SK-N-SH (cell line): ENCODE measurements around the gene GATA2. TPM values are rescaled to one million over a fixed set of nuclear protein-coding genes. Genes with fewer than 3 reads are reported as not detected.

Experiments used
- CTCF ChIA-PET: fragments of 300-600, 350-600 bp; formaldehyde crosslinking; extraction: SDS; loops from one replicate; lab custom pipeline; 2021; lab: Yijun Ruan, JAX
- POLR2A ChIA-PET: fragments of 350-600 bp; sonication (Branson Sonifier 250); formaldehyde crosslinking; extraction: SDS; loops from one replicate; lab custom pipeline; 2020; ENCODE audit warnings: antibody characterized with exemption, inconsistent platforms; lab: Yijun Ruan, JAX
- DNase-seq: peaks from one replicate; pipeline ENCODE4 v3.0.0; 2012
- H2AFZ ChIP-seq: fragments of 200-600 bp; sonication (generic); 2 replicates; pipeline ENCODE4 v1.8.1; 2016; ENCODE audit warnings: antibody characterized with exemption, mild to moderate bottlenecking, low read depth
- H3F3A ChIP-seq: fragments of 200-600 bp; sonication (generic); replicated peaks from 2 replicates; pipeline ENCODE3; 2016; ENCODE audit warnings: antibody characterized with exemption, mild to moderate bottlenecking; ENCODE audit not compliant: insufficient read depth
- H3K27ac ChIP-seq, 2 experiments: fragments of 200-500 bp in 1 of 2; fragments of 200-600 bp in 1 of 2; sonication (Bioruptor generic) in 1 of 2; sonication (generic), shearing (Covaris generic) in 1 of 2; 2 replicates each; pipeline versions ENCODE4 v1.5.1 to v1.6.1; 2014 to 2016; ENCODE audit warnings: low read depth in 2 of 2, inconsistent platforms in 1 of 2, low read length in 1 of 2, mild to moderate bottlenecking in 1 of 2, mixed read lengths in 1 of 2
- H3K27me3 ChIP-seq: fragments of 200-600 bp; sonication (generic), shearing (Covaris generic); 2 replicates; pipeline ENCODE4 v1.6.1; 2016; ENCODE audit warnings: mixed run types; ENCODE audit not compliant: insufficient read depth
- H3K36me3 ChIP-seq, 2 experiments: fragments of 200-500 bp in 1 of 2; fragments of 200-600 bp in 1 of 2; sonication (Bioruptor generic) in 1 of 2; sonication (generic) in 1 of 2; replicated peaks in 1 of 2; 2 replicates each; pipeline versions ENCODE3 to v1.5.1; 2014 to 2016; ENCODE audit warnings: low read length in 1 of 2, mild to moderate bottlenecking in 1 of 2; ENCODE audit not compliant: insufficient read depth in 2 of 2, control insufficient read depth in 1 of 2
- H3K4me1 ChIP-seq, 2 experiments: fragments of 200-500 bp in 1 of 2; fragments of 200-600 bp in 1 of 2; sonication (Bioruptor generic) in 1 of 2; sonication (generic), shearing (Covaris generic) in 1 of 2; 2 replicates each; pipeline versions ENCODE4 v1.5.1 to v1.6.1; 2014 to 2016; ENCODE audit warnings: low read depth in 1 of 2, low read length in 1 of 2, mixed run types in 1 of 2; ENCODE audit not compliant: insufficient read depth in 2 of 2, control insufficient read depth in 1 of 2
- H3K4me2 ChIP-seq: fragments of 200-600 bp; sonication (generic), shearing (Covaris generic); 2 replicates; pipeline ENCODE4 v1.6.1; 2017; ENCODE audit warnings: mixed run types
- H3K4me3 ChIP-seq, 2 experiments: fragments of 200-500 bp in 1 of 2; fragments of 200-600 bp in 1 of 2; sonication (Bioruptor generic) in 1 of 2; sonication (generic), shearing (Covaris generic) in 1 of 2; 2 replicates each; pipeline versions ENCODE4 v1.5.1 to v1.8.1; 2014 to 2016; ENCODE audit warnings: low read depth in 2 of 2, inconsistent platforms in 1 of 2, low read length in 1 of 2, mild to moderate bottlenecking in 1 of 2, mixed read lengths in 1 of 2, moderate library complexity in 1 of 2
- H3K79me2 ChIP-seq: fragments of 200-600 bp; sonication (generic); 2 replicates; pipeline ENCODE4 v1.8.1; 2017; ENCODE audit warnings: mild to moderate bottlenecking; ENCODE audit not compliant: insufficient read depth
- H3K9ac ChIP-seq: fragments of 200-600 bp; sonication (generic); 2 replicates; pipeline ENCODE4 v1.6.1; 2017; ENCODE audit warnings: mixed run types
- H3K9me2 ChIP-seq: fragments of 200-600 bp; sonication (generic); 2 replicates; pipeline ENCODE4 v1.6.1; 2017; ENCODE audit warnings: mixed run types
- H3K9me3 ChIP-seq: fragments of 200-600 bp; sonication (generic); 2 replicates; pipeline ENCODE4 v1.6.1; 2017; ENCODE audit warnings: mixed run types, mild to moderate bottlenecking, moderate library complexity
- H4K20me1 ChIP-seq: fragments of 200-600 bp; sonication (generic); 2 replicates; pipeline ENCODE4 v1.6.1; 2017; ENCODE audit warnings: mild to moderate bottlenecking, mixed run types; ENCODE audit not compliant: insufficient read depth
- CHD2 ChIP-seq: fragments of 150-350 bp; IDR thresholded peaks from 2 replicates; pipeline ENCODE4 v1.6.1; 2018; ENCODE audit warnings: low read length; ENCODE audit not compliant: partially characterized antibody
- ELF1 ChIP-seq: IDR thresholded peaks from 2 replicates; pipeline ENCODE4 v1.4.0; 2012
- EP300 ChIP-seq, 2 experiments: IDR thresholded peaks; 2 replicates each; pipeline versions ENCODE4 v1.4.0 to v1.6.1; 2012; ENCODE audit warnings: borderline replicate concordance in 1 of 2, low read depth in 1 of 2, low read length in 1 of 2
- EZH2phosphoT487 ChIP-seq: fragments of 200-600 bp; sonication (generic); IDR thresholded peaks from 2 replicates; pipeline ENCODE4 v1.6.1; 2017; ENCODE audit warnings: low read depth, mixed run types, mild to moderate bottlenecking, antibody characterized with exemption, moderate library complexity, borderline replicate concordance
- FOXJ3 ChIP-seq: sonication (generic); formaldehyde crosslinking; IDR thresholded peaks from 2 replicates; pipeline ENCODE4 v1.5.1; 2020; ENCODE audit warnings: mild to moderate bottlenecking, missing genetic modification reagents
- FOXM1 ChIP-seq: IDR thresholded peaks from 2 replicates; pipeline ENCODE4 v1.4.0; 2012; ENCODE audit warnings: low read depth, mild to moderate bottlenecking
- GATA2 ChIP-seq: sonication (generic); formaldehyde crosslinking; IDR thresholded peaks from 2 replicates; pipeline ENCODE4 v1.5.0; 2020; ENCODE audit warnings: mild to moderate bottlenecking, missing genetic modification reagents
- MEF2A ChIP-seq: IDR thresholded peaks from 2 replicates; pipeline ENCODE4 v1.4.0; 2012; ENCODE audit warnings: low read depth, borderline replicate concordance
- MXI1 ChIP-seq: IDR thresholded peaks from 2 replicates; pipeline ENCODE4 v1.6.1; 2012; ENCODE audit warnings: mild to moderate bottlenecking, low read depth, low read length, improper control_type of control experiment
- NFIC ChIP-seq: IDR thresholded peaks from 2 replicates; pipeline ENCODE4 v1.4.0; 2012; ENCODE audit warnings: borderline replicate concordance
- NRF1 ChIP-seq: IDR thresholded peaks from 2 replicates; pipeline ENCODE4 v1.6.1; 2012; ENCODE audit warnings: low read depth, mild to moderate bottlenecking, low read length
- POLR2AphosphoS5 ChIP-seq: IDR thresholded peaks from 2 replicates; pipeline ENCODE4 v1.6.1; 2012; ENCODE audit warnings: low read depth, low read length
- RAD21 ChIP-seq: IDR thresholded peaks from 2 replicates; pipeline ENCODE4 v1.6.1; 2012; ENCODE audit warnings: mild to moderate bottlenecking, low read length
- RCOR1 ChIP-seq: fragments of 150-350 bp; IDR thresholded peaks from 2 replicates; pipeline ENCODE4 v1.6.1; 2017; ENCODE audit warnings: antibody characterized with exemption, low read length
- SMC3 ChIP-seq: IDR thresholded peaks from 2 replicates; pipeline ENCODE4 v1.6.1; 2012; ENCODE audit warnings: low read depth, low read length, improper control_type of control experiment
- TCF12 ChIP-seq: IDR thresholded peaks from 2 replicates; pipeline ENCODE4 v1.4.0; 2012
- WGBS: methylation state at CpG from one replicate; pipeline ENCODE4 v1.1.6; 2017; ENCODE audit warnings: low lambda C conversion rate; 5-methylcytosine and 5-hydroxymethylcytosine counted together
- polyA plus RNA-seq, 3 experiments: library from polyadenylated mRNA; depleted of rRNA; stranded (reverse); fragments of >200 nt; gene quantifications; 2 replicates each; pipeline ENCODE4 v1.2.3, GENCODE V29; 2012
- TF ChIP-seq, protein P1 (sequence below): IDR thresholded peaks from 2 replicates; pipeline ENCODE4 v1.6.1; 2012; ENCODE audit warnings: mild to moderate bottlenecking, low read depth, low read length, moderate library complexity
- TF ChIP-seq, protein P2 (sequence below): fragments of 150-350 bp; IDR thresholded peaks from 2 replicates; pipeline ENCODE4 v1.6.1; 2017; ENCODE audit warnings: antibody characterized with exemption, low read length, low read depth, borderline replicate concordance
- TF ChIP-seq, protein P3 (sequence below): IDR thresholded peaks from 2 replicates; pipeline ENCODE4 v1.4.0; 2012; ENCODE audit warnings: low read depth
- TF ChIP-seq, protein P4 (sequence below): fragments of 150-350 bp; IDR thresholded peaks from 2 replicates; pipeline ENCODE4 v1.6.1; 2016; ENCODE audit warnings: mild to moderate bottlenecking, low read depth, low read length

The GATA2 gene
- 5.5 and 6.8 TPM in 2 replicates for polyA plus RNA-seq (2012; rRNA removed)
- polyA plus RNA-seq (2012; cell fraction: cytosol; rRNA removed) = 7.0 and 13.4 TPM in 2 replicates
- polyA plus RNA-seq (2012; cell fraction: nucleus; rRNA removed) = 10.6 and 18.0 TPM in 2 replicates

DNA sequence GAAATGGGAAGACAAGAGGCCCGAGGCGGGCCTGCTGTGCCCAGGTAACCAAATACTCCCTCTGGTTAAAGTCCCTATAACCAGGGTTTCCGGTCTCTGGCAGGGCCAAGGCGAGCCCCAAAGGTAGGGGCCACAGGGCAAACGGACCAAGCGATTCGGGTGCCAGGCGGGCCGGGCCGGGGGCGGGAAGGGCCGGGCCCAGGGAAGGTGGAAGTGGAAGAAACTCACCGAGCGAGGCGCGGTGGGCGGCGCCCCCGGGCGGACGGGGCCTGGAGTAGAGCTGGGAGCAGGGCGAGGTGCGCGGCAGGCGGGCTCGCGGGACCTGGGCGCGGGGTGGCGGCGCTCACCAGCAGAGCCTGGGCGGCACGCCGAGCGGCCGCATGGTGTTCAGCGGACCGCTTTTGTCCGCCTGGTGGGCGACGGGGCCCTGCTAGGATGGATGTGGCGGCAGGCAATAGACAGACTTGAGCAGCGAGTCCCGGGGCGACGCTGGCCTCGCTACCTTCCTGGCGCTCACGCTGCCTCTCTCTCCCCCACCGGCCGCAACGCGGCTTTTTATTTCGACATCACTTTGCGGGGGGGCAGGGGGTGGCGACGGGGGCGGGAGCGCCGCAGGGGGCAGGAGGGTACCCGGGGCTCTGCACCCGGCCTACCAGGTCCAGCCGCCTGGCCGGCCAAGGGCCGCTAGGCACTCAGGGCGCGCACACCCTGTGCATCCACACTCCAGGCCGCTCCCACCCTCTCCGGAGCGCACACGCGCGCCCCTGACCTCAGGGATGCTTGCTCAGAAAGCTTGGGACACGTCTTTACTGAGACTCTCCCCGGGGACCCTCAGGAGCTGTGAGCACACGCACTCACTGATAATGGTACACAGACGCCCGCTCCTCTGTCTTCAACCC, at the start of gene GATA2:
TSS of gene GATA2 (minus strand) at position 531 of the 899 bp plus-strand sequence. CDS start 6,170 bp downstream, outside the sequence.
- DNase-seq = peak; percentile 92
- H3K4me1 ChIP-seq = peaks cover 0 to 42% of the 10 kb centered on the region in 2 experiments; a peak in 1 of 4 replicates
- H3K9ac ChIP-seq = no peak within 1 kb of the TSS
- no peaks in the 10 kb centered on the region for H3K9me2 ChIP-seq
- H3F3A ChIP-seq = peaks cover 7% of the 10 kb centered on the region
- TF ChIP-seq NRF1 (no peak), RAD21 (0 out of 2 replicates have a peak, but pooled peaks have one; percentile 4), GATA2 (CRISPR knock-in tag) (no peak; the same call in 1 of the 2 replicates), EP300 (IDR thresholded peaks at IDR 0.05; ENCODE audit: borderline replicate concordance in 1 of 2, low read depth in 1 of 2, low read length in 1 of 2) (no peak), FOXM1 (no peak), FOXJ3 (no peak), POLR2AphosphoS5 (peak; percentile 46; the same call in 1 of the 2 replicates), CHD2 (peak; percentile 31), MXI1 (peak; percentile 77; the same call in 1 of the 2 replicates)
- peaks cover under 1% of the 10 kb centered on the region; the same call in 1 of the 2 replicates for H3K79me2 ChIP-seq
- POLR2A ChIA-PET = interaction anchor here (0.6 to 5.7 kb wide), 15 partner anchors 8 to 313 kb away, joined by 3 to 66 read pairs (median 4); no protein-coding TSS in a partner anchor
- peaks cover 23% of the 10 kb centered on the region; the same call in 1 of the 2 replicates for H3K27me3 ChIP-seq
- H3K4me3 ChIP-seq = peak within 1 kb of the TSS in 1 of 2 experiments; percentile 75; a peak in 2 of 4 replicates
- H3K4me2 ChIP-seq = no peak within 1 kb of the TSS
- 27% methylated on average over 14 of the region's 78 CpGs for WGBS
- CTCF ChIA-PET = interaction anchor here (0.7 to 2.4 kb wide), 7 partner anchors 10 to 115 kb away, joined by 3 to 17 read pairs (median 4); no protein-coding TSS in a partner anchor
- no peak within 1 kb of the TSS for H2AFZ ChIP-seq
- no peaks in the 10 kb centered on the region for H3K9me3 ChIP-seq
- peaks cover 19% of the 10 kb centered on the region; the same call in 1 of the 2 replicates for H4K20me1 ChIP-seq
- peaks cover 0 to 4% of the 10 kb centered on the region in 2 experiments for H3K36me3 ChIP-seq
- peak within 1 kb of the TSS in 1 of 2 experiments; percentile 97; a peak in 2 of 4 replicates for H3K27ac ChIP-seq

DNA sequence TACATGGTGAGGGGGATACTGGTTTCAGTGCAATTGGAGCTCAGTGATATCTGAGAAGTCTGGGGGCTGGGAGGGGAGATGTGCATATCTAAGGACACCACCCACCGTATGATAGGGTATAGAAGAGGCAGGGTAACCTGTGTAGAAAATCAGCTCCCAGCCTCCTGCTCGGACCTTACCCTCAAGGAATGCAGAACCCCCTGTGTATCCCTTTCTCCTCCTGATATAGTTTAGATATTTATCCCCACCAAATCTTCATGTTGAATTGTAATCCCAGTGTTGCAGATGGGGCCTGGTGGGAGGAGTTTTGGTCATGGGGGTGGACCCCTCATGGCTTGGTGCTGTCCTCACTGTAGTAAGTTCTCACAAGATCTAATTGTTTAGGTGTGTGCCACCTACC, 48.2 kb upstream of the GATA2 start:
- Histone ChIP-seq H3K36me3 (no peaks in the 10 kb centered on the region), H3K4me3 (no peak overlapping the region), H3K4me2 (no peak overlapping the region), H3K4me1 (peaks cover 0 to 5% of the 10 kb centered on the region in 2 experiments; a peak in 1 of 4 replicates), H3K27me3 (no peaks in the 10 kb centered on the region), H3K79me2 (no peaks in the 10 kb centered on the region), H4K20me1 (no peaks in the 10 kb centered on the region), H3K9me3 (peaks cover 3% of the 10 kb centered on the region; the same call in 1 of the 2 replicates), H3K9ac (no peak overlapping the region), H3F3A (no peaks in the 10 kb centered on the region), H2AFZ (no peak overlapping the region), H3K9me2 (no peaks in the 10 kb centered on the region), H3K27ac (no peak overlapping the region)
- POLR2A ChIA-PET = no interaction called here
- 69% methylated on average over 2 of the region's 2 CpGs for WGBS
- no peak for DNase-seq
- CTCF ChIA-PET = no interaction called here
- TF ChIP-seq, protein P1, sequence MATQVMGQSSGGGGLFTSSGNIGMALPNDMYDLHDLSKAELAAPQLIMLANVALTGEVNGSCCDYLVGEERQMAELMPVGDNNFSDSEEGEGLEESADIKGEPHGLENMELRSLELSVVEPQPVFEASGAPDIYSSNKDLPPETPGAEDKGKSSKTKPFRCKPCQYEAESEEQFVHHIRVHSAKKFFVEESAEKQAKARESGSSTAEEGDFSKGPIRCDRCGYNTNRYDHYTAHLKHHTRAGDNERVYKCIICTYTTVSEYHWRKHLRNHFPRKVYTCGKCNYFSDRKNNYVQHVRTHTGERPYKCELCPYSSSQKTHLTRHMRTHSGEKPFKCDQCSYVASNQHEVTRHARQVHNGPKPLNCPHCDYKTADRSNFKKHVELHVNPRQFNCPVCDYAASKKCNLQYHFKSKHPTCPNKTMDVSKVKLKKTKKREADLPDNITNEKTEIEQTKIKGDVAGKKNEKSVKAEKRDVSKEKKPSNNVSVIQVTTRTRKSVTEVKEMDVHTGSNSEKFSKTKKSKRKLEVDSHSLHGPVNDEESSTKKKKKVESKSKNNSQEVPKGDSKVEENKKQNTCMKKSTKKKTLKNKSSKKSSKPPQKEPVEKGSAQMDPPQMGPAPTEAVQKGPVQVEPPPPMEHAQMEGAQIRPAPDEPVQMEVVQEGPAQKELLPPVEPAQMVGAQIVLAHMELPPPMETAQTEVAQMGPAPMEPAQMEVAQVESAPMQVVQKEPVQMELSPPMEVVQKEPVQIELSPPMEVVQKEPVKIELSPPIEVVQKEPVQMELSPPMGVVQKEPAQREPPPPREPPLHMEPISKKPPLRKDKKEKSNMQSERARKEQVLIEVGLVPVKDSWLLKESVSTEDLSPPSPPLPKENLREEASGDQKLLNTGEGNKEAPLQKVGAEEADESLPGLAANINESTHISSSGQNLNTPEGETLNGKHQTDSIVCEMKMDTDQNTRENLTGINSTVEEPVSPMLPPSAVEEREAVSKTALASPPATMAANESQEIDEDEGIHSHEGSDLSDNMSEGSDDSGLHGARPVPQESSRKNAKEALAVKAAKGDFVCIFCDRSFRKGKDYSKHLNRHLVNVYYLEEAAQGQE = no peak
- TF ChIP-seq, protein P2, sequence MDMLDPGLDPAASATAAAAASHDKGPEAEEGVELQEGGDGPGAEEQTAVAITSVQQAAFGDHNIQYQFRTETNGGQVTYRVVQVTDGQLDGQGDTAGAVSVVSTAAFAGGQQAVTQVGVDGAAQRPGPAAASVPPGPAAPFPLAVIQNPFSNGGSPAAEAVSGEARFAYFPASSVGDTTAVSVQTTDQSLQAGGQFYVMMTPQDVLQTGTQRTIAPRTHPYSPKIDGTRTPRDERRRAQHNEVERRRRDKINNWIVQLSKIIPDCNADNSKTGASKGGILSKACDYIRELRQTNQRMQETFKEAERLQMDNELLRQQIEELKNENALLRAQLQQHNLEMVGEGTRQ = no peak
- TF ChIP-seq, protein P3, sequence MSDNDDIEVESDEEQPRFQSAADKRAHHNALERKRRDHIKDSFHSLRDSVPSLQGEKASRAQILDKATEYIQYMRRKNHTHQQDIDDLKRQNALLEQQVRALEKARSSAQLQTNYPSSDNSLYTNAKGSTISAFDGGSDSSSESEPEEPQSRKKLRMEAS = no peak
- TF ChIP-seq FOXM1 (no peak), FOXJ3 (no peak), TCF12 (no peak), RCOR1 (no peak), SMC3 (no peak), EZH2phosphoT487 (no peak), POLR2AphosphoS5 (no peak), MEF2A (no peak), ELF1 (no peak), NRF1 (no peak), NFIC (no peak)
- TF ChIP-seq, protein P4, sequence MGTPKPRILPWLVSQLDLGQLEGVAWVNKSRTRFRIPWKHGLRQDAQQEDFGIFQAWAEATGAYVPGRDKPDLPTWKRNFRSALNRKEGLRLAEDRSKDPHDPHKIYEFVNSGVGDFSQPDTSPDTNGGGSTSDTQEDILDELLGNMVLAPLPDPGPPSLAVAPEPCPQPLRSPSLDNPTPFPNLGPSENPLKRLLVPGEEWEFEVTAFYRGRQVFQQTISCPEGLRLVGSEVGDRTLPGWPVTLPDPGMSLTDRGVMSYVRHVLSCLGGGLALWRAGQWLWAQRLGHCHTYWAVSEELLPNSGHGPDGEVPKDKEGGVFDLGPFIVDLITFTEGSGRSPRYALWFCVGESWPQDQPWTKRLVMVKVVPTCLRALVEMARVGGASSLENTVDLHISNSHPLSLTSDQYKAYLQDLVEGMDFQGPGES = no peak
